GM19043 (cell line): Measurements from ENCODE around the gene NTMT1.

Experiments
- ATAC-seq: cut with Tn5 transposase; IDR thresholded peaks from one replicate; pipeline ENCODE4 v1.9.1; 2021; ENCODE audit warnings: low read depth; ENCODE audit not compliant: unreplicated experiment

Gene NTMT1

GRCh38 chr9:129613520-129614175 is 12.3 kb upstream of the NTMT1 start:
- ATAC-seq: no peak

GRCh38 chr9:129614932-129615331 is 11.0 kb upstream of the NTMT1 start:
- no peak for ATAC-seq

- no peak for ATAC-seq
These were observed 10.3 kb upstream of the NTMT1 start for GRCh38 chr9:129615407-129616285.

GRCh38 chr9:129617167-129617566 is 8.8 kb upstream of the NTMT1 start:
- no peak for ATAC-seq

GRCh38 chr9:129619787-129620668 is 5.9 kb upstream of the NTMT1 start:
- ATAC-seq: no peak

GRCh38 chr9:129620669-129621295 is 5.2 kb upstream of the NTMT1 start, which contains the start of gene C9orf50:
TSS of gene C9orf50 (minus strand) at chr9:129621101. CDS start at chr9:129620574, 527 bp downstream.
- ATAC-seq: no peak

- ATAC-seq: no peak
These were observed 2.6 kb upstream of the NTMT1 start for GRCh38 chr9:129623331-129623730.

GRCh38 chr9:129624168-129624759 is 1.7 kb upstream of the NTMT1 start:
- ATAC-seq: no peak

GRCh38 chr9:129624947-129625346 is 1.0 kb upstream of the NTMT1 start:
- ATAC-seq: no peak

- ATAC-seq: no peak
These were observed 792 bp downstream of the NTMT1 start for GRCh38 chr9:129626625-129627284.

- no peak for ATAC-seq
These were observed 1.8 kb downstream of the NTMT1 start for GRCh38 chr9:129627556-129628440.

GRCh38 chr9:129628709-129629108 is 2.7 kb downstream of the NTMT1 start:
- no peak for ATAC-seq

- no peak for ATAC-seq
These were observed 3.4 kb downstream of the NTMT1 start for GRCh38 chr9:129629251-129629820.

GRCh38 chr9:129630967-129631673 is 5.2 kb downstream of the NTMT1 start:
- ATAC-seq: no peak

GRCh38 chr9:129631674-129632129 is 5.7 kb downstream of the NTMT1 start:
- no peak for ATAC-seq

GRCh38 chr9:129632460-129632859 is 6.5 kb downstream of the NTMT1 start:
- no peak for ATAC-seq

GRCh38 chr9:129633207-129633606 is 7.2 kb downstream of the NTMT1 start:
- no peak for ATAC-seq
